GM20431 (cell line): ENCODE results near the gene ANKRD28.
"Not testable (repeated sequence)": the region's sequence is repeated elsewhere in the genome, so short reads cannot be mapped to it uniquely, and the experiment has no call there.

Experiments
- in situ Hi-C: fragments of 300-500 bp; cut with MseI, MboI; formaldehyde crosslinking; loops from one replicate; pipeline ENCODE4 v1.15.0; 2020; ENCODE audit warnings: low sequenced_read_pairs; ENCODE audit not compliant: unreplicated experiment

ANKRD28 gene

GRCh38 chr3:15797642-15798303 is at the start of gene ANKRD28:
Gene ANKRD28 (minus strand): TSS chr3:15797979. CDS start chr3:15796521, 1,458 bp downstream.
- in situ Hi-C loops: no loop called here

- in situ Hi-C loops: no loop called here
These were observed 49.5 kb upstream of the ANKRD28 start for GRCh38 chr3:15847239-15847638.

GRCh38 chr3:15846606-15847005 is 48.8 kb upstream of the ANKRD28 start:
- in situ Hi-C loops: no loop called here

- in situ Hi-C loops: no loop called here
These were observed 47.7 kb upstream of the ANKRD28 start for GRCh38 chr3:15845475-15845874.

GRCh38 chr3:15844889-15845288 is 47.1 kb upstream of the ANKRD28 start:
- in situ Hi-C loops: no loop called here

GRCh38 chr3:15841091-15841973 is 43.6 kb upstream of the ANKRD28 start:
- in situ Hi-C loops: not testable (repeated sequence)

- in situ Hi-C loops: no loop called here
These were observed 41.8 kb upstream of the ANKRD28 start for GRCh38 chr3:15839568-15839967.

GRCh38 chr3:15831927-15832326 is 34.1 kb upstream of the ANKRD28 start:
- in situ Hi-C loops: no loop called here

- in situ Hi-C loops: no loop called here
These were observed 27.2 kb upstream of the ANKRD28 start for GRCh38 chr3:15825016-15825415.

GRCh38 chr3:15823092-15823491 is 25.3 kb upstream of the ANKRD28 start:
- in situ Hi-C loops: loop anchor here (25.0 kb wide), 1 partner anchor 186 kb away; no protein-coding TSS in a partner anchor

GRCh38 chr3:15822281-15822680 is 24.5 kb upstream of the ANKRD28 start:
- in situ Hi-C loops: loop anchor here (25.0 kb wide), 1 partner anchor 185 kb away; no protein-coding TSS in a partner anchor

- in situ Hi-C loops: loop anchor here (25.0 kb wide), 1 partner anchor 184 kb away; no protein-coding TSS in a partner anchor
These were observed 23.1 kb upstream of the ANKRD28 start for GRCh38 chr3:15820911-15821310.

- in situ Hi-C loops: loop anchor here (25.0 kb wide), 1 partner anchor 182 kb away; no protein-coding TSS in a partner anchor
These were observed 21.8 kb upstream of the ANKRD28 start for GRCh38 chr3:15819576-15819975.

GRCh38 chr3:15819043-15819442 is 21.3 kb upstream of the ANKRD28 start:
- in situ Hi-C loops: loop anchor here (25.0 kb wide), 1 partner anchor 182 kb away; no protein-coding TSS in a partner anchor

GRCh38 chr3:15815696-15816095 is 17.9 kb upstream of the ANKRD28 start:
- in situ Hi-C loops: loop anchor here (25.0 kb wide), 1 partner anchor 178 kb away; no protein-coding TSS in a partner anchor

- in situ Hi-C loops: loop anchor here (25.0 kb wide), 1 partner anchor 176 kb away; no protein-coding TSS in a partner anchor
These were observed 15.3 kb upstream of the ANKRD28 start for GRCh38 chr3:15813079-15813478.

- in situ Hi-C loops: loop anchor here (25.0 kb wide), 1 partner anchor 175 kb away; no protein-coding TSS in a partner anchor
These were observed 14.4 kb upstream of the ANKRD28 start for GRCh38 chr3:15812183-15812582.

GRCh38 chr3:15810702-15811101 is 12.9 kb upstream of the ANKRD28 start:
- in situ Hi-C loops: loop anchor here (25.0 kb wide), 1 partner anchor 173 kb away; no protein-coding TSS in a partner anchor

GRCh38 chr3:15809313-15809712 is 11.5 kb upstream of the ANKRD28 start:
- in situ Hi-C loops: loop anchor here (25.0 kb wide), 1 partner anchor 172 kb away; no protein-coding TSS in a partner anchor

- in situ Hi-C loops: loop anchor here (25.0 kb wide), 1 partner anchor 171 kb away; no protein-coding TSS in a partner anchor
These were observed 11.0 kb upstream of the ANKRD28 start for GRCh38 chr3:15808679-15809310.
